ENCODE results near the gene COX17. TPM values are rescaled to one million over a fixed set of nuclear protein-coding genes. Genes with fewer than 3 reads are reported as not detected.

The COX17 gene
- total and polyA plus RNA-seq, 2 experiments from 2014 or later: 28.3 to 87.2 TPM

- Histone ChIP-seq H3K79me2 (no peaks in the 10 kb centered on the region), H4K20me1 (ENCODE audit: insufficient read depth, poor library complexity, severe bottlenecking) (no peaks in the 10 kb centered on the region), H3K27me3 (no peaks in the 10 kb centered on the region), H3K4me3 (no peak overlapping the region), H3K36me3 (replicated peaks; ENCODE audit: insufficient read depth, low read depth) (no peaks in the 10 kb centered on the region), H2AFZ (no peak overlapping the region), H3K9me2 (replicated peaks; ENCODE audit: insufficient read depth) (no peaks in the 10 kb centered on the region), H3K27ac (no peak overlapping the region), H3K4me2 (no peak overlapping the region), H3K9me3 (ENCODE audit: low read depth) (no peaks in the 10 kb centered on the region), H3K4me1 (ENCODE audit: insufficient read depth) (no peaks in the 10 kb centered on the region)
- 97% methylated on average over 4 of the region's 4 CpGs for WGBS (ENCODE audit: low lambda C conversion rate, missing lambda C conversion rate)
- no peak for TF ChIP-seq EZH2phosphoT487 (IDR thresholded peaks at IDR 0.05; ENCODE audit: low read depth, severe bottlenecking, unreplicated experiment)
- TF ChIP-seq EZH2 (IDR thresholded peaks at IDR 0.05; ENCODE audit: borderline replicate concordance): no peak
- TF ChIP-seq CTCF (IDR thresholded peaks at IDR 0.05; ENCODE audit: poor library complexity): no peak
- no peak for DNase-seq (ENCODE audit: low spot score)
Measured at GRCh38 chr3:119628390-119628789, 48.8 kb downstream of the COX17 start.

- DNase-seq (ENCODE audit: low spot score): no peak
- H3K79me2 ChIP-seq: no peaks in the 10 kb centered on the region
- no peak overlapping the region for H3K4me2 ChIP-seq
- H3K9me3 ChIP-seq (ENCODE audit: low read depth): no peaks in the 10 kb centered on the region
- H2AFZ ChIP-seq: no peak overlapping the region
- no peaks in the 10 kb centered on the region for H3K4me1 ChIP-seq (ENCODE audit: insufficient read depth)
- H4K20me1 ChIP-seq (ENCODE audit: insufficient read depth, poor library complexity, severe bottlenecking): no peaks in the 10 kb centered on the region
- H3K9me2 ChIP-seq (replicated peaks; ENCODE audit: insufficient read depth): no peaks in the 10 kb centered on the region
- 86% methylated on average over 8 of the region's 8 CpGs for WGBS (ENCODE audit: low lambda C conversion rate, missing lambda C conversion rate)
- H3K36me3 ChIP-seq (replicated peaks; ENCODE audit: insufficient read depth, low read depth): no peaks in the 10 kb centered on the region
- no peak overlapping the region for H3K27ac ChIP-seq
- TF ChIP-seq EZH2 (IDR thresholded peaks at IDR 0.05; ENCODE audit: borderline replicate concordance): no peak
- no peak for TF ChIP-seq CTCF (IDR thresholded peaks at IDR 0.05; ENCODE audit: poor library complexity)
- no peak for TF ChIP-seq EZH2phosphoT487 (IDR thresholded peaks at IDR 0.05; ENCODE audit: low read depth, severe bottlenecking, unreplicated experiment)
- H3K27me3 ChIP-seq: no peaks in the 10 kb centered on the region
- no peak overlapping the region for H3K4me3 ChIP-seq
Measured at GRCh38 chr3:119627461-119627860, 49.7 kb downstream of the COX17 start.

- Histone ChIP-seq H3K9me2 (replicated peaks; ENCODE audit: insufficient read depth) (no peaks in the 10 kb centered on the region), H3K27me3 (no peaks in the 10 kb centered on the region), H3K9me3 (ENCODE audit: low read depth) (no peaks in the 10 kb centered on the region), H4K20me1 (ENCODE audit: insufficient read depth, poor library complexity, severe bottlenecking) (no peaks in the 10 kb centered on the region), H2AFZ (no peak overlapping the region), H3K27ac (no peak overlapping the region), H3K79me2 (no peaks in the 10 kb centered on the region), H3K4me3 (no peak overlapping the region), H3K4me2 (no peak overlapping the region), H3K4me1 (ENCODE audit: insufficient read depth) (no peaks in the 10 kb centered on the region), H3K36me3 (replicated peaks; ENCODE audit: insufficient read depth, low read depth) (no peaks in the 10 kb centered on the region)
- TF ChIP-seq EZH2 (IDR thresholded peaks at IDR 0.05; ENCODE audit: borderline replicate concordance) (no peak), CTCF (IDR thresholded peaks at IDR 0.05; ENCODE audit: poor library complexity) (no peak), EZH2phosphoT487 (IDR thresholded peaks at IDR 0.05; ENCODE audit: low read depth, severe bottlenecking, unreplicated experiment) (no peak)
- 95% methylated on average over 1 of the region's 1 CpG for WGBS (ENCODE audit: low lambda C conversion rate, missing lambda C conversion rate)
- no peak for DNase-seq (ENCODE audit: low spot score)
Measured at GRCh38 chr3:119626196-119626595, 51.0 kb downstream of the COX17 start.
